ENCODE data around the gene ANKS1B. TPM values are rescaled to one million over a fixed set of nuclear protein-coding genes. Genes with fewer than 3 reads are reported as not detected.

ANKS1B gene
- total RNA-seq, 1 experiment from 2014 or later, result 0.61 TPM

GRCh38 chr12:99170037-99170436, 814.7 kb downstream of the ANKS1B start:
- no peak overlapping the region for H3K4me3 ChIP-seq (ENCODE audit: low read depth, low read length)
- intact Hi-C loops (cut with micrococcal nuclease; ENCODE audit: unreplicated experiment), result no loop called here
- BruUV-seq (replicated peaks), result no TSS peak
- ChIA-PET CTCF (no interaction called here), POLR2A (no interaction called here)
- no peaks in the 10 kb centered on the region for H3K9me3 ChIP-seq
- Mint-ChIP-seq H3K27ac (ENCODE audit: unreplicated experiment) (no peak overlapping the region), H3K36me3 (ENCODE audit: insufficient read depth, unreplicated experiment) (no peaks in the 10 kb centered on the region), H3K4me3 (ENCODE audit: unreplicated experiment) (no peak overlapping the region), H3K4me1 (ENCODE audit: low read depth, unreplicated experiment) (no peaks in the 10 kb centered on the region), H3K27me3 (ENCODE audit: insufficient read depth, unreplicated experiment) (peaks cover 6% of the 10 kb centered on the region), H3K9me3 (ENCODE audit: unreplicated experiment) (no peaks in the 10 kb centered on the region)
- no peaks in the 10 kb centered on the region for H3K4me1 ChIP-seq
- H3K27me3 ChIP-seq (replicated peaks; ENCODE audit: control insufficient read depth, insufficient read depth, low read length), result no peaks in the 10 kb centered on the region
- no peaks in the 10 kb centered on the region for H3K36me3 ChIP-seq (ENCODE audit: control insufficient read depth, insufficient read depth, low read length)
- DNase-seq, result no peak
- no peak for TF ChIP-seq CTCF (IDR thresholded peaks at IDR 0.05; ENCODE audit: insufficient read depth in 1 of 2, low read depth in 1 of 2, low read length in 1 of 2, severe bottlenecking in 1 of 2, unreplicated experiment in 1 of 2)

- intact Hi-C loops (cut with micrococcal nuclease; ENCODE audit: unreplicated experiment), result no loop called here
- H3K9me3 ChIP-seq, result no peaks in the 10 kb centered on the region
- POLR2A ChIA-PET, result no interaction called here
Measured at GRCh38 chr12:99157946-99158345, 826.8 kb downstream of the ANKS1B start.

GRCh38 chr12:99154983-99155336, 829.8 kb downstream of the ANKS1B start:
- CTCF ChIA-PET, result no interaction called here
- no peak for DNase-seq
- intact Hi-C loops (cut with micrococcal nuclease; ENCODE audit: unreplicated experiment), result no loop called here
- TF ChIP-seq CTCF (IDR thresholded peaks at IDR 0.05; ENCODE audit: insufficient read depth in 1 of 2, low read depth in 1 of 2, low read length in 1 of 2, severe bottlenecking in 1 of 2, unreplicated experiment in 1 of 2), result no peak
- H3K36me3 ChIP-seq (ENCODE audit: control insufficient read depth, insufficient read depth, low read length), result no peaks in the 10 kb centered on the region
- Mint-ChIP-seq H3K27me3 (ENCODE audit: insufficient read depth, unreplicated experiment) (peaks cover 7% of the 10 kb centered on the region), H3K36me3 (ENCODE audit: insufficient read depth, unreplicated experiment) (no peaks in the 10 kb centered on the region), H3K4me3 (ENCODE audit: unreplicated experiment) (no peak overlapping the region), H3K27ac (ENCODE audit: unreplicated experiment) (no peak overlapping the region), H3K9me3 (ENCODE audit: unreplicated experiment) (no peaks in the 10 kb centered on the region), H3K4me1 (ENCODE audit: low read depth, unreplicated experiment) (no peaks in the 10 kb centered on the region)
- H3K4me1 ChIP-seq, result no peaks in the 10 kb centered on the region
- POLR2A ChIA-PET, result no interaction called here
- no peak overlapping the region for H3K4me3 ChIP-seq (ENCODE audit: low read depth, low read length)
- H3K9me3 ChIP-seq, result no peaks in the 10 kb centered on the region
- H3K27me3 ChIP-seq (replicated peaks; ENCODE audit: control insufficient read depth, insufficient read depth, low read length), result no peaks in the 10 kb centered on the region
- no TSS peak for BruUV-seq (replicated peaks)

More at GRCh38 chr12:99157946-99158345, 826.8 kb downstream of the ANKS1B start:
- H3K36me3 Mint-ChIP-seq (ENCODE audit: insufficient read depth, unreplicated experiment), result no peaks in the 10 kb centered on the region
- TF ChIP-seq CTCF (IDR thresholded peaks at IDR 0.05; ENCODE audit: insufficient read depth in 1 of 2, low read depth in 1 of 2, low read length in 1 of 2, severe bottlenecking in 1 of 2, unreplicated experiment in 1 of 2), result no peak
- no peak for DNase-seq
- H3K9me3 Mint-ChIP-seq (ENCODE audit: unreplicated experiment), result no peaks in the 10 kb centered on the region
- Histone ChIP-seq H3K4me3 (ENCODE audit: low read depth, low read length) (no peak overlapping the region), H3K27me3 (replicated peaks; ENCODE audit: control insufficient read depth, insufficient read depth, low read length) (no peaks in the 10 kb centered on the region), H3K4me1 (no peaks in the 10 kb centered on the region), H3K36me3 (ENCODE audit: control insufficient read depth, insufficient read depth, low read length) (no peaks in the 10 kb centered on the region)
- BruUV-seq (replicated peaks), result no TSS peak
- CTCF ChIA-PET, result no interaction called here
- H3K4me3 Mint-ChIP-seq (ENCODE audit: unreplicated experiment), result no peak overlapping the region
- H3K27ac Mint-ChIP-seq (ENCODE audit: unreplicated experiment), result no peak overlapping the region
- no peaks in the 10 kb centered on the region for H3K4me1 Mint-ChIP-seq (ENCODE audit: low read depth, unreplicated experiment)
- peaks cover 5% of the 10 kb centered on the region for H3K27me3 Mint-ChIP-seq (ENCODE audit: insufficient read depth, unreplicated experiment)

All from Caco-2 (cell line).